Keratinocyte (primary cell): ENCODE results near the gene SLC4A5. TPM values are rescaled to one million over a fixed set of nuclear protein-coding genes. Genes with fewer than 3 reads are reported as not detected.

Source experiments
- DNase-seq: peaks from one replicate; pipeline ENCODE4 v3.0.0-alpha.2; 2011; ENCODE audit warnings: low read depth, missing footprints, low spot score
- FAIRE-seq: peaks from 2 replicates; lab custom pipeline; 2011; peaks lifted over from hg19 to GRCh38; lab: Jason Lieb, UNC
- H2AFZ ChIP-seq: 2 replicates; pipeline ENCODE4 v1.6.0; 2012; ENCODE audit warnings: low read length, control low read depth, inconsistent platforms; ENCODE audit not compliant: control insufficient read depth
- H3K27ac ChIP-seq: 2 replicates; pipeline ENCODE4 v1.5.1; 2011; ENCODE audit warnings: low read length; ENCODE audit not compliant: control insufficient read depth, insufficient read depth
- H3K27me3 ChIP-seq: 3 replicates; pipeline ENCODE4 v1.6.0; 2011; ENCODE audit warnings: low read length; ENCODE audit not compliant: control insufficient read depth, insufficient read depth; ENCODE audit errors: extremely low read depth
- H3K36me3 ChIP-seq, 2 experiments: 2 replicates in 1 of 2; 3 replicates in 1 of 2; pipeline ENCODE4 v1.5.1; 2011; ENCODE audit warnings: low read length in 2 of 2, mild to moderate bottlenecking in 1 of 2; ENCODE audit not compliant: control insufficient read depth in 2 of 2, insufficient read depth in 2 of 2; ENCODE audit errors: extremely low read depth in 1 of 2
- H3K4me1 ChIP-seq: 3 replicates; pipeline ENCODE4 v1.5.1; 2011; ENCODE audit warnings: low read length; ENCODE audit not compliant: control insufficient read depth, insufficient read depth; ENCODE audit errors: extremely low read depth
- H3K4me2 ChIP-seq: 3 replicates; pipeline ENCODE4 v1.6.0; 2011; ENCODE audit warnings: low read depth, low read length; ENCODE audit not compliant: control insufficient read depth, insufficient read depth; ENCODE audit errors: extremely low read depth
- H3K4me3 ChIP-seq, 3 experiments: fragments of 200-600 bp in 1 of 3; sonication (generic) in 1 of 3; 2 replicates in 2 of 3; 3 replicates in 1 of 3; pipeline ENCODE4 v1.5.1; 2011 to 2016; ENCODE audit warnings: low read length in 3 of 3, mild to moderate bottlenecking in 3 of 3, control low read depth in 2 of 3, inconsistent platforms in 1 of 3, low read depth in 1 of 3, mixed read lengths in 1 of 3, mixed run types in 1 of 3, moderate library complexity in 1 of 3; ENCODE audit not compliant: control insufficient read depth in 2 of 3, insufficient read depth in 2 of 3; ENCODE audit errors: extremely low read depth in 1 of 3
- H3K79me2 ChIP-seq: 2 replicates; pipeline ENCODE4 v1.6.0; 2012; ENCODE audit warnings: low read length; ENCODE audit not compliant: control insufficient read depth, insufficient read depth
- H3K9ac ChIP-seq: 3 replicates; pipeline ENCODE4 v1.6.0; 2011; ENCODE audit warnings: low read length; ENCODE audit not compliant: control insufficient read depth, insufficient read depth; ENCODE audit errors: extremely low read depth
- H3K9me1 ChIP-seq: 3 replicates; pipeline ENCODE4 v1.6.0; 2011; ENCODE audit warnings: low read length; ENCODE audit not compliant: control insufficient read depth, insufficient read depth; ENCODE audit errors: extremely low read depth
- H3K9me3 ChIP-seq: 2 replicates; pipeline ENCODE4 v1.5.1; 2012; ENCODE audit warnings: low read depth, low read length; ENCODE audit not compliant: control insufficient read depth
- H4K20me1 ChIP-seq: 3 replicates; pipeline ENCODE4 v1.6.0; 2011; ENCODE audit warnings: low read length; ENCODE audit not compliant: control insufficient read depth, insufficient read depth; ENCODE audit errors: extremely low read depth
- EZH2 ChIP-seq: IDR thresholded peaks from one replicate; pipeline ENCODE4 v1.6.1; 2012; ENCODE audit warnings: inconsistent platforms, mild to moderate bottlenecking, low read length, moderate library complexity
- dilution Hi-C: fragments of 300-500 bp; cut with MboI; formaldehyde crosslinking; loops from one replicate; pipeline ENCODE4 v1.7.0; 2020; ENCODE audit warnings: low sequenced_read_pairs; ENCODE audit not compliant: extremely low pct_ligation_motif_present
- polyA plus RNA-seq, 5 experiments: library from polyadenylated mRNA; depleted of rRNA in 3 of 5; stranded (reverse) in 3 of 5; stranded (forward) in 1 of 5; unstranded in 1 of 5; fragments of >200 nt; gene quantifications; 1 replicate in 1 of 5; 2 replicates in 3 of 5; 3 replicates in 1 of 5; pipeline versions ENCODE4 v1.2.1 to v1.2.3, GENCODE V29; 2011 to 2012; ENCODE audit warnings: missing spikeins in 2 of 5, low read depth in 1 of 5, low replicate concordance in 1 of 5
- TF ChIP-seq, protein P1 (sequence below), 3 experiments: IDR thresholded peaks in 1 of 3; conservative IDR thresholded peaks in 1 of 3; optimal IDR thresholded peaks in 1 of 3; 2 replicates in 2 of 3; 3 replicates in 1 of 3; pipeline versions ENCODE3 to v1.5.1; 2011; ENCODE audit warnings: low read length in 3 of 3, mild to moderate bottlenecking in 3 of 3, moderate library complexity in 2 of 3, control low read depth in 1 of 3, inconsistent platforms in 1 of 3; ENCODE audit not compliant: insufficient read depth in 2 of 3; ENCODE audit errors: extremely low read depth in 1 of 3

Gene SLC4A5
- polyA plus RNA-seq, 1 donor (not counting 4 experiments of a cell fraction or from before 2014, with no cell fraction given): 0.22 TPM

DNA sequence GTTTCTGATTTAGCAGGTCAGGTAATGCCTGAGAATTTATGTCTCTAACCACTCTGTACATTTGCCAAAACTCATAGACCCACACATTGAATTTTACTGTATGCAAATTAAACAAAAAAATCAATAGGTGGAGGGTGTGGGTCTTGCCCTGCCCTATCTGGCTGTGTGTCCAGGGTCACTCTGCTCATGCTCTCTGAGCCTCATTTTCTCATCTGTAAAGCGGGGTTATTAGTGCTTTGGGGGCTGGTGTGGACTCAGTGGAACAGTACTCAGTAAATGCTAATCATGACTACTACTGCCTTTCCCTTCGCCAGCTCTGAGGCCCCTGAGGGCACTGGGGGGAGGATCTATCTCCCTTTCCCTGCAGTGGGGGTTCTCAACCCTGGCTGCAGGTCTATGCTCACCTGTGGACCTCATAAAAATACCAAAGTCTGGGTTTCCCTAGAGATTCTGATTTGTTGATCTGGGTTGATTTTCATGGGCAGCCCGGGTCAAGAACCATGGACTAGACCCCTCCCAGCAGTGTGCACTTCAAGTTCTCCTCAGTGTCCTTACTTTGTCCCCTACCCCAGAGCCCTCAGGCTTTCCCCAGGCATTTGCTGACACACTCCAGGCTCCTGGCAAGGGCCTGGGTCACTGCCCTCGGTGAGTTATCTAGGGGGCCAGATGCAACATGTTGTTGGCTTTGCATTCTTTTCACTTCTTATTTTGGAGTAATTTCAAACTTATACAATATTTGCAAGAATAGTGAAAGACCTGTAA is 117.3 kb downstream of the SLC4A5 start:
- no peaks in the 10 kb centered on the region for H3K9me1 ChIP-seq
- H3K4me2 ChIP-seq: peak overlapping the region; percentile 44
- peaks cover 18% of the 10 kb centered on the region for H3K4me1 ChIP-seq
- dilution Hi-C loops: no loop called here
- H4K20me1 ChIP-seq: peaks cover 3% of the 10 kb centered on the region
- H3K9me3 ChIP-seq: no peaks in the 10 kb centered on the region
- H3K27ac ChIP-seq: no peak overlapping the region
- H3K9ac ChIP-seq: no peak overlapping the region
- H3K36me3 ChIP-seq: peaks cover 0 to 4% of the 10 kb centered on the region in 2 experiments
- FAIRE-seq (no peak), DNase-seq (no peak)
- peaks cover 7% of the 10 kb centered on the region for H3K27me3 ChIP-seq
- H2AFZ ChIP-seq: no peak overlapping the region
- H3K4me3 ChIP-seq: no peak overlapping the region
- TF ChIP-seq EZH2: no peak
- TF ChIP-seq, protein P1, sequence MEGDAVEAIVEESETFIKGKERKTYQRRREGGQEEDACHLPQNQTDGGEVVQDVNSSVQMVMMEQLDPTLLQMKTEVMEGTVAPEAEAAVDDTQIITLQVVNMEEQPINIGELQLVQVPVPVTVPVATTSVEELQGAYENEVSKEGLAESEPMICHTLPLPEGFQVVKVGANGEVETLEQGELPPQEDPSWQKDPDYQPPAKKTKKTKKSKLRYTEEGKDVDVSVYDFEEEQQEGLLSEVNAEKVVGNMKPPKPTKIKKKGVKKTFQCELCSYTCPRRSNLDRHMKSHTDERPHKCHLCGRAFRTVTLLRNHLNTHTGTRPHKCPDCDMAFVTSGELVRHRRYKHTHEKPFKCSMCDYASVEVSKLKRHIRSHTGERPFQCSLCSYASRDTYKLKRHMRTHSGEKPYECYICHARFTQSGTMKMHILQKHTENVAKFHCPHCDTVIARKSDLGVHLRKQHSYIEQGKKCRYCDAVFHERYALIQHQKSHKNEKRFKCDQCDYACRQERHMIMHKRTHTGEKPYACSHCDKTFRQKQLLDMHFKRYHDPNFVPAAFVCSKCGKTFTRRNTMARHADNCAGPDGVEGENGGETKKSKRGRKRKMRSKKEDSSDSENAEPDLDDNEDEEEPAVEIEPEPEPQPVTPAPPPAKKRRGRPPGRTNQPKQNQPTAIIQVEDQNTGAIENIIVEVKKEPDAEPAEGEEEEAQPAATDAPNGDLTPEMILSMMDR (optimal IDR thresholded peaks at IDR 0.05 in 1 of 3, IDR thresholded peaks at IDR 0.05 in 1 of 3, conservative IDR thresholded peaks at IDR 0.05 in 1 of 3; ENCODE audit: extremely low read depth in 1 of 3, insufficient read depth in 2 of 3, low read length in 3 of 3): no peak
- H3K79me2 ChIP-seq: no peaks in the 10 kb centered on the region

DNA sequence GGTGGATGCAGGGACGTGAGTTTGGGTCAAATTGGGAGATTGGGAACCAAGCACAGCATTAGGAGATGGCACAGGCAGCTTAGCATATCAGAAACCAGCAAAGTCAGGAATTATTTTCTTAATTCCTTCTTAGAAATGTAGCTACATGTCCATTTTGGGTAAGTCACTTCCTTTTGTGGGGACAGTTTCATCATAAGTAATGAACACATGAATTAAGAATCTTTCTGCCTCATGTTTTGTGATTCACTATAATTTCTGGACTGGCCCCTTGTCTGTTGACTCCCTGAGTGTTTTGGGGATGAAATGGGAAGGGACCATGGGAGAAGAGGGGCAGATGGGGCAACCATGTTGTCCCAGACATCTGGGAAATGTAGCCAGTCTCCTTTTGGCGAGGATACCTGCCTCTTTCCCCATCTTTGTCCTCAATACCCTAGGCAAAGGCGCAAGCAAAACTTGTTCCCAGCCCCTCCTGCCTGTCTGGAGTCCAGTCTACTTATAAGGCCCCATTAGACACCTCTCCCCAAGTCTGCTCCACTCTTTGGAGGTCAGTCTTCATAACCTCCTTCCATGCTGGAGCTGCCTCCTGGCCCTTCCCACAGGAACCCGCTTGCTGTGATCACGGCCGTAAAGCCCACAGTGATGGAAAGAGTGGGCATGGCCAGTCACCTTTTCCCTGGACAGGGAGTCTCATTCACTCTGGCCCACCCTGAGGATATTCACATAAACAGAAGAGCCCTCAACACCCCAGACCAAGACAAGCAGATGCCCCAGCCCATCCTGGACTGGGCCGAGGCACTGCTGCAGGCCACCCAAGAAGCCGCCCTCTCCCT is 119.1 kb downstream of the SLC4A5 start:
- H3K79me2 ChIP-seq: no peaks in the 10 kb centered on the region
- H4K20me1 ChIP-seq: peaks cover 3% of the 10 kb centered on the region
- no peak overlapping the region for H3K4me3 ChIP-seq
- H3K36me3 ChIP-seq: peaks cover 0 to 11% of the 10 kb centered on the region in 2 experiments
- H2AFZ ChIP-seq: no peak overlapping the region
- no peak overlapping the region for H3K27ac ChIP-seq
- peaks cover 18% of the 10 kb centered on the region for H3K4me1 ChIP-seq
- peaks cover 7% of the 10 kb centered on the region for H3K27me3 ChIP-seq
- dilution Hi-C loops: no loop called here
- TF ChIP-seq, protein P1 (optimal IDR thresholded peaks at IDR 0.05 in 1 of 3, IDR thresholded peaks at IDR 0.05 in 1 of 3, conservative IDR thresholded peaks at IDR 0.05 in 1 of 3; ENCODE audit: extremely low read depth in 1 of 3, insufficient read depth in 2 of 3, low read length in 3 of 3): no peak
- no peak for TF ChIP-seq EZH2
- no peak for FAIRE-seq
- no peak overlapping the region for H3K9ac ChIP-seq
- DNase-seq: no peak
- no peaks in the 10 kb centered on the region for H3K9me3 ChIP-seq
- no peaks in the 10 kb centered on the region for H3K9me1 ChIP-seq
- H3K4me2 ChIP-seq: no peak overlapping the region
